Stimulated activated CD4-positive, alpha-beta T cell treated with anti-CD3 and anti-CD28 coated beads, Interleukin-4, amount 100 ng/mL, for 48 hours (primary cell): ENCODE measurements around the gene REM2.

Experiments
- DNase-seq, 2 donors: peaks; one replicate each; pipeline ENCODE4 v3.0.0-alpha.2; 2020; ENCODE audit warnings: low read depth in 2 of 2

Gene REM2

DNA sequence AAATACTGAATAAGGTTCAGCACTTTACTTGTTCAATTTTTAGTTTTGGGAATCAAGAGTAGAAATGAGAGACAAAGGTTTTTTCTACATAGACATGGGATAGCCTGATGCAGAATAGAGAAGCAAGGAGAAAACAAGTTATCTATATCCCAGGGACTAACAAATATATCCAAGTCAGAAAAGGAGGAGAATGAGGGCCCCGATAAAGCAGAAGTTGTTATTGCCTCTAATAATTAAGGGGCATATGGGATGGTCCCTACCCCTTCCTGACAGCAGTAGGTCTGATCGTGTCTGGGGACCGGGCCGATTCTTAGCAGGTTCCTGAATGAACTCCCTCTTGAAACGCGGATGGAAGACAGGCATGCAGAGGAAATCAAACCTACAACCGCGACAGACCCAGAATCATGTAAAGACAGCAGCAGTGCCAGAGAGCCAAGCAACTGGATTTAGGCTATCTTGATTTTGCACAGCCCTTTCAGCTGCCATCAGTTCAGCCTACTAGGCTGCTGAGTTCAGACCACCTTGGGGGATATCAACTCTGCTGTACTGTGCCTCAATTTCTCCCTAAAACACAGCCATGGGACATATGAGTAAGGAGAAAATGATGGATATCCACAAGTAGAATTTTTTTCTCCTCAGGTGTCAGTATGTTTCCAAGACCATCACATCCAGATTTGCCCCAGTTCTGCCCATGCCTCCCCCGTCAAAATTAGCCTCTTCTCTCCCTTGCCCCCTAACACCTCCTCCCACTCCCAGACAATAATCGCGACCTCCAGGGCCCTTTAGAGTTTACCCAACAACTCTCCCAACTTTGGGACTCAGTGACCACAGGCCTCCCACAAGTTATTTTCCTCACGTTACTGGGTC lies 45.4 kb downstream of the REM2 start:
- DNase-seq = no peak

GRCh38 chr14:22929104-22929960 lies 46.3 kb downstream of the REM2 start, which contains the start of gene PRMT5:
TSS of gene PRMT5 (minus strand) at chr14:22929376. CDS start at chr14:22929361, 15 bp downstream.
- peak; percentile 94 to 97 for DNase-seq

DNA sequence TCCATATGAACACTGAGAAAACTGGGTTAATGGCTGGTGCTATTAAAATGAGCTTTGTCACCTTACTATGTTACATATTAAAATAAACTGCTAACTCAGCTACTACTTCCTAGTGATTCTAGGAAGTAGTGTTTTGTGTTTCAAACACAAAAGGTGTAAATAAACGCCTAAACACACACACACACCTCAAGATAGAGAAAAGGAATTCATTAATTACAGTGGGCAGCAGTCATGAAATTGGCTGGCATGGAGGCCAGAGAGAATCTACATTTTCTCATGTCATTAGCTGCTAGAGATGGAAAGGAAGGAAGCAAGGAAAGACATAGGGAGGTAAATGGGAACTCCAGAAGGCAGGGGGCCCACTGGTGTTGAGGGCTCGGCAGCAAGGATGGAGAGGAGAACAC lies 46.9 kb downstream of the REM2 start:
- no peak for DNase-seq

DNA sequence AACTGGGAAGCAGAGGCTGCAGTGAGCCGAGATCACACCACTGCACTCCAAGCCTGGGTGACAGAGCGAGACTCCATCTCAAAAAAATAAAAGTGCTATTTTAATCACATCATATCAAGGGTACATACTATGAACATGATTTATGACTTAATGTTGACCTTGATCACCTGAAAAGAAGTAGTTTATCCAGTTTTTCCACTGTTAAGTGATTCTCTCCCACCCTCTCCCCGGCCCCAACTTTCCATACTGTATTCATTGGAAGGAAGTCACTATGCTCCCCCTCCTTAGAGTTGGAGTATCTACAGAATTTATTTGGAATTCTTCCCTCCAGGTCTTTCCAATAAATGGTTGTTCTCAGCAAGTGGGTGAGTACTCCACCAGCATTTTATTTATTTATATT lies 49.1 kb downstream of the REM2 start:
- no peak for DNase-seq

- no peak for DNase-seq
Observed at GRCh38 chr14:22935156-22935555, 52.1 kb downstream of the REM2 start.
